Activated naive CD8-positive, alpha-beta T cell treated with anti-CD3 and anti-CD28 coated beads, Interleukin-2, amount 10 ng/mL, durations not matched to agents 7 days and 5 days (primary cell): ENCODE data around the gene SLIT3. TPM values are rescaled to one million over a fixed set of nuclear protein-coding genes. Genes with fewer than 3 reads are reported as not detected.

Experiments
- ATAC-seq: fragments of 150-1000 bp; cut with Tn5 transposase; one replicate; pipeline ENCODE4 v1.10.0; 2021; ENCODE audit warnings: low read depth, moderate library complexity
- POLR2A ChIA-PET: fragments of 350-600 bp; sonication (Branson Sonifier 250); formaldehyde crosslinking; loops from one replicate; lab custom pipeline; 2021; ENCODE audit warnings: antibody characterized with exemption; lab: Charles Lee
- DNase-seq: peaks from one replicate; pipeline ENCODE4 v3.0.0; 2021
- H3K27ac Mint-ChIP-seq: one replicate; pipeline ENCODE4 v1.8.0; 2022; ENCODE audit warnings: mild to moderate bottlenecking, mixed read lengths
- H3K27me3 Mint-ChIP-seq: one replicate; pipeline ENCODE4 v1.8.0; 2022; ENCODE audit warnings: mild to moderate bottlenecking, moderate library complexity, mixed read lengths
- H3K36me3 Mint-ChIP-seq: one replicate; pipeline ENCODE4 v1.8.0; 2021; ENCODE audit warnings: mild to moderate bottlenecking, mixed read lengths
- H3K4me1 Mint-ChIP-seq: one replicate; pipeline ENCODE4 v1.8.0; 2021; ENCODE audit warnings: mixed read lengths
- H3K4me3 Mint-ChIP-seq: one replicate; pipeline ENCODE4 v1.8.0; 2022; ENCODE audit warnings: mild to moderate bottlenecking, moderate library complexity, mixed read lengths
- H3K9me3 Mint-ChIP-seq: one replicate; pipeline ENCODE4 v1.8.0; 2021; ENCODE audit warnings: mixed read lengths
- total RNA-seq, 2 experiments: library from RNA; stranded (reverse); gene quantifications; one replicate each; pipeline ENCODE4 v1.2.3, GENCODE V29; 2021

SLIT3 gene
- total RNA-seq, 2 experiments from 2014 or later = not detected

GRCh38 chr5:168890816-168891812, 409.8 kb downstream of the SLIT3 start:
- no peak for ATAC-seq
- POLR2A ChIA-PET = no interaction called here
- Mint-ChIP-seq H3K36me3 (no peaks in the 10 kb centered on the region), H3K27ac (no peak overlapping the region), H3K27me3 (peaks cover 10% of the 10 kb centered on the region), H3K9me3 (no peaks in the 10 kb centered on the region), H3K4me3 (no peak overlapping the region), H3K4me1 (no peaks in the 10 kb centered on the region)
- no peak for DNase-seq

- no peak for ATAC-seq
- Mint-ChIP-seq H3K27ac (no peak overlapping the region), H3K4me3 (no peak overlapping the region), H3K27me3 (peaks cover 10% of the 10 kb centered on the region), H3K36me3 (no peaks in the 10 kb centered on the region), H3K4me1 (no peaks in the 10 kb centered on the region), H3K9me3 (no peaks in the 10 kb centered on the region)
- no peak for DNase-seq
- POLR2A ChIA-PET = no interaction called here
Observed at GRCh38 chr5:168889039-168889438, 411.9 kb downstream of the SLIT3 start.

GRCh38 chr5:168887931-168888330, 413.0 kb downstream of the SLIT3 start:
- Mint-ChIP-seq H3K4me1 (no peaks in the 10 kb centered on the region), H3K36me3 (no peaks in the 10 kb centered on the region), H3K4me3 (no peak overlapping the region), H3K9me3 (no peaks in the 10 kb centered on the region), H3K27me3 (peaks cover 10% of the 10 kb centered on the region), H3K27ac (no peak overlapping the region)
- no peak for DNase-seq
- ATAC-seq = no peak
- POLR2A ChIA-PET = no interaction called here

GRCh38 chr5:168886157-168886556, 414.8 kb downstream of the SLIT3 start:
- DNase-seq (no peak), ATAC-seq (no peak)
- Mint-ChIP-seq H3K9me3 (no peaks in the 10 kb centered on the region), H3K4me3 (no peak overlapping the region), H3K27ac (no peak overlapping the region), H3K4me1 (no peaks in the 10 kb centered on the region), H3K27me3 (peaks cover 6% of the 10 kb centered on the region), H3K36me3 (no peaks in the 10 kb centered on the region)
- POLR2A ChIA-PET = interaction anchor here (0.6 kb wide), 1 partner anchor 361 kb away, joined by 3 read pairs; no protein-coding TSS in a partner anchor

- DNase-seq = no peak
- H3K27me3 Mint-ChIP-seq = peaks cover 6% of the 10 kb centered on the region
- H3K4me3 Mint-ChIP-seq = no peak overlapping the region
- no peaks in the 10 kb centered on the region for H3K4me1 Mint-ChIP-seq
- ATAC-seq = no peak
- no peaks in the 10 kb centered on the region for H3K36me3 Mint-ChIP-seq
- POLR2A ChIA-PET = interaction anchor here (0.6 kb wide), 1 partner anchor 360 kb away, joined by 3 read pairs; no protein-coding TSS in a partner anchor
- no peaks in the 10 kb centered on the region for H3K9me3 Mint-ChIP-seq
- no peak overlapping the region for H3K27ac Mint-ChIP-seq
Observed at GRCh38 chr5:168885324-168886120, 415.4 kb downstream of the SLIT3 start.

- H3K27ac Mint-ChIP-seq = no peak overlapping the region
- H3K4me1 Mint-ChIP-seq = no peaks in the 10 kb centered on the region
- ATAC-seq (no peak), DNase-seq (no peak)
- POLR2A ChIA-PET = no interaction called here
- H3K4me3 Mint-ChIP-seq = no peak overlapping the region
- H3K27me3 Mint-ChIP-seq = peaks cover 5% of the 10 kb centered on the region
- H3K9me3 Mint-ChIP-seq = no peaks in the 10 kb centered on the region
- no peaks in the 10 kb centered on the region for H3K36me3 Mint-ChIP-seq
Observed at GRCh38 chr5:168883991-168884390, 416.9 kb downstream of the SLIT3 start.

- Mint-ChIP-seq H3K9me3 (no peaks in the 10 kb centered on the region), H3K27ac (no peak overlapping the region), H3K36me3 (no peaks in the 10 kb centered on the region), H3K4me3 (no peak overlapping the region), H3K4me1 (no peaks in the 10 kb centered on the region), H3K27me3 (peaks cover 5% of the 10 kb centered on the region)
- DNase-seq (no peak), ATAC-seq (no peak)
- POLR2A ChIA-PET = no interaction called here
Observed at GRCh38 chr5:168883281-168883741, 417.6 kb downstream of the SLIT3 start.

- H3K27ac Mint-ChIP-seq = no peak overlapping the region
- no peaks in the 10 kb centered on the region for H3K9me3 Mint-ChIP-seq
- no peak overlapping the region for H3K4me3 Mint-ChIP-seq
- POLR2A ChIA-PET = no interaction called here
- H3K4me1 Mint-ChIP-seq = no peaks in the 10 kb centered on the region
- no peaks in the 10 kb centered on the region for H3K36me3 Mint-ChIP-seq
- peaks cover 5% of the 10 kb centered on the region for H3K27me3 Mint-ChIP-seq
- DNase-seq (no peak), ATAC-seq (no peak)
Observed at GRCh38 chr5:168882283-168882682, 418.7 kb downstream of the SLIT3 start.

GRCh38 chr5:168881427-168882149, 419.4 kb downstream of the SLIT3 start:
- ATAC-seq = no peak
- DNase-seq = no peak
- Mint-ChIP-seq H3K27ac (no peak overlapping the region), H3K9me3 (no peaks in the 10 kb centered on the region), H3K36me3 (no peaks in the 10 kb centered on the region), H3K4me1 (no peaks in the 10 kb centered on the region), H3K4me3 (no peak overlapping the region), H3K27me3 (peaks cover 9% of the 10 kb centered on the region)
- POLR2A ChIA-PET = no interaction called here

GRCh38 chr5:168879929-168880328, 421.0 kb downstream of the SLIT3 start:
- H3K4me1 Mint-ChIP-seq = peaks cover 1% of the 10 kb centered on the region
- POLR2A ChIA-PET = no interaction called here
- ATAC-seq (no peak), DNase-seq (no peak)
- no peak overlapping the region for H3K4me3 Mint-ChIP-seq
- peaks cover 13% of the 10 kb centered on the region for H3K27me3 Mint-ChIP-seq
- no peak overlapping the region for H3K27ac Mint-ChIP-seq
- H3K36me3 Mint-ChIP-seq = no peaks in the 10 kb centered on the region
- no peaks in the 10 kb centered on the region for H3K9me3 Mint-ChIP-seq

- Mint-ChIP-seq H3K36me3 (no peaks in the 10 kb centered on the region), H3K4me3 (no peak overlapping the region), H3K27me3 (peaks cover 16% of the 10 kb centered on the region), H3K9me3 (no peaks in the 10 kb centered on the region), H3K4me1 (peaks cover 1% of the 10 kb centered on the region), H3K27ac (no peak overlapping the region)
- ATAC-seq (no peak), DNase-seq (no peak)
- POLR2A ChIA-PET = no interaction called here
Observed at GRCh38 chr5:168879331-168879730, 421.6 kb downstream of the SLIT3 start.

GRCh38 chr5:168878135-168878745, 422.7 kb downstream of the SLIT3 start:
- DNase-seq (no peak), ATAC-seq (no peak)
- Mint-ChIP-seq H3K9me3 (no peaks in the 10 kb centered on the region), H3K27ac (no peak overlapping the region), H3K27me3 (peaks cover 20% of the 10 kb centered on the region), H3K36me3 (no peaks in the 10 kb centered on the region), H3K4me1 (peaks cover 1% of the 10 kb centered on the region), H3K4me3 (no peak overlapping the region)
- POLR2A ChIA-PET = no interaction called here
